A673 (cell line): Measurements from ENCODE around the gene FBXO3. TPM values are rescaled to one million over a fixed set of nuclear protein-coding genes. Genes with fewer than 3 reads are reported as not detected.
A peak's percentile ranks its signal among the peaks of the same experiment; 100 is the strongest.

ENCODE experiments used
- BruUV-seq: library from RNA; stranded (reverse); fragments of 400-500 nt; replicated peaks from 2 replicates; lab custom pipeline; 2021; lab: Mats Ljungman, UMichigan
- CTCF ChIA-PET: fragments of 300-600 bp; sonication (Branson Sonifier 250); formaldehyde crosslinking; loops from one replicate; lab custom pipeline; 2022; ENCODE audit warnings: antibody characterized with exemption; lab: Charles Lee
- POLR2A ChIA-PET: fragments of 300-600 bp; sonication (Branson Sonifier 250); formaldehyde crosslinking; loops from one replicate; lab custom pipeline; 2022; ENCODE audit warnings: antibody characterized with exemption; ENCODE audit not compliant: low non-redundant PET; lab: Charles Lee
- DNase-seq: peaks from one replicate; pipeline ENCODE4 v3.0.0-alpha.2; 2015; ENCODE audit warnings: low spot score
- H3K27ac ChIP-seq: fragments of 200-600 bp; sonication (generic); 2 replicates; pipeline ENCODE4 v1.5.1; 2016; ENCODE audit warnings: mixed run types, low read depth, mild to moderate bottlenecking, mixed read lengths, antibody characterized with exemption, low read length; ENCODE audit not compliant: poor library complexity, severe bottlenecking
- H3K27me3 ChIP-seq: fragments of 200-600 bp; sonication (generic); replicated peaks from 2 replicates; pipeline ENCODE4 v1.6.1; 2017; ENCODE audit warnings: mixed run types, low read depth, mild to moderate bottlenecking, mixed read lengths, antibody characterized with exemption, low read length; ENCODE audit not compliant: insufficient read depth, poor library complexity
- H3K36me3 ChIP-seq: fragments of 200-600 bp; sonication (generic); 2 replicates; pipeline ENCODE4 v1.6.1; 2016; ENCODE audit warnings: mixed run types, mild to moderate bottlenecking, mixed read lengths, antibody characterized with exemption, low read length; ENCODE audit not compliant: insufficient read depth, poor library complexity, severe bottlenecking
- H3K4me1 ChIP-seq: fragments of 200-600 bp; sonication (generic); 2 replicates; pipeline ENCODE4 v1.6.1; 2017; ENCODE audit warnings: mixed run types, mild to moderate bottlenecking, mixed read lengths, antibody characterized with exemption, low read length; ENCODE audit not compliant: insufficient read depth, poor library complexity, severe bottlenecking
- H3K4me3 ChIP-seq: fragments of 200-600 bp; sonication (generic); 2 replicates; pipeline ENCODE4 v1.5.1; 2016; ENCODE audit warnings: low read depth, mixed run types, mild to moderate bottlenecking, mixed read lengths, low read length; ENCODE audit not compliant: poor library complexity, severe bottlenecking
- H3K9me3 ChIP-seq: fragments of 200-600 bp; sonication (generic); 2 replicates; pipeline ENCODE4 v1.6.1; 2016; ENCODE audit warnings: mixed run types, low read depth, mild to moderate bottlenecking, mixed read lengths, antibody characterized with exemption, low read length; ENCODE audit not compliant: poor library complexity, severe bottlenecking
- CTCF ChIP-seq: fragments of 300-800, 200-600 bp; sonication (generic); conservative IDR thresholded peaks from 2 replicates; pipeline ENCODE4 v1.5.1; 2017; ENCODE audit warnings: low read depth, mild to moderate bottlenecking, antibody characterized with exemption, low read length, moderate library complexity, mixed read lengths
- EZH2 ChIP-seq: fragments of 200-600 bp; sonication (generic); IDR thresholded peaks from 2 replicates; pipeline ENCODE4 v1.6.1; 2017; ENCODE audit warnings: borderline replicate concordance, low read depth, mild to moderate bottlenecking, mixed read lengths, antibody characterized with exemption, low read length; ENCODE audit not compliant: poor library complexity, severe bottlenecking
- intact Hi-C: fragments of 100-400 bp; cut with micrococcal nuclease; formaldehyde crosslinking; loops from one replicate; pipeline ENCODE4 v1.10.0; 2022; ENCODE audit not compliant: unreplicated experiment
- total RNA-seq: library from RNA; stranded (reverse); gene quantifications from 2 replicates; pipeline ENCODE4 v1.2.3, GENCODE V29; 2021

The FBXO3 gene
- total RNA-seq, 1 experiment from 2014 or later: 59.2 TPM

GRCh38 chr11:33697997-33698396 is 76.3 kb downstream of the FBXO3 start:
- BruUV-seq: no TSS peak
- DNase-seq: no peak
- ChIA-PET CTCF (no interaction called here), POLR2A (no interaction called here)
- Histone ChIP-seq H3K4me3 (no peak overlapping the region), H3K4me1 (peaks cover 63% of the 10 kb centered on the region), H3K27me3 (no peaks in the 10 kb centered on the region), H3K9me3 (no peaks in the 10 kb centered on the region), H3K27ac (no peak overlapping the region), H3K36me3 (no peaks in the 10 kb centered on the region)
- TF ChIP-seq EZH2 (no peak), CTCF (no peak)
- intact Hi-C loops: no loop called here

- Histone ChIP-seq H3K4me1 (peaks cover 70% of the 10 kb centered on the region), H3K4me3 (no peak overlapping the region), H3K27me3 (no peaks in the 10 kb centered on the region), H3K27ac (no peak overlapping the region), H3K9me3 (no peaks in the 10 kb centered on the region), H3K36me3 (no peaks in the 10 kb centered on the region)
- BruUV-seq: no TSS peak
- no peak for TF ChIP-seq CTCF
- TF ChIP-seq EZH2: no peak
- POLR2A ChIA-PET: no interaction called here
- CTCF ChIA-PET: no interaction called here
- intact Hi-C loops: no loop called here
- DNase-seq: peak; percentile 75
Observed at GRCh38 chr11:33696931-33697638, 77.2 kb downstream of the FBXO3 start.

GRCh38 chr11:33696411-33696810 is 77.9 kb downstream of the FBXO3 start:
- CTCF ChIA-PET: no interaction called here
- no peak for DNase-seq
- Histone ChIP-seq H3K27ac (peak overlapping the region; percentile 3), H3K4me3 (no peak overlapping the region), H3K27me3 (no peaks in the 10 kb centered on the region), H3K4me1 (peaks cover 70% of the 10 kb centered on the region), H3K36me3 (no peaks in the 10 kb centered on the region), H3K9me3 (no peaks in the 10 kb centered on the region)
- intact Hi-C loops: no loop called here
- POLR2A ChIA-PET: no interaction called here
- BruUV-seq: no TSS peak
- TF ChIP-seq CTCF (no peak), EZH2 (no peak)
